Vagina (tissue), 2 donors: ENCODE measurements around the gene CRTC1. TPM values are rescaled to one million over a fixed set of nuclear protein-coding genes. Genes with fewer than 3 reads are reported as not detected.

Source experiments
- DNase-seq, 2 donors: peaks; one replicate each; pipeline ENCODE4 v3.0.0-alpha.2; 2017; ENCODE audit errors: extremely low spot score in 2 of 2
- H3K27ac ChIP-seq: fragments of 200-600 bp; sonication (generic); one replicate; pipeline ENCODE4 v1.5.1; 2019
- H3K27me3 ChIP-seq: fragments of 200-600 bp; sonication (generic); one replicate; pipeline ENCODE4 v1.5.1; 2019
- H3K36me3 ChIP-seq, 2 donors: fragments of 200-600 bp; sonication (generic); one replicate each; pipeline ENCODE4 v1.5.1; 2017 to 2019
- H3K4me1 ChIP-seq: fragments of 200-600 bp; sonication (generic); one replicate; pipeline ENCODE4 v1.5.1; 2019
- H3K4me3 ChIP-seq, 2 donors: fragments of 200-600 bp; sonication (generic); 1 replicate in 1 of 2; 2 replicates in 1 of 2; pipeline ENCODE4 v1.5.1; 2016 to 2019
- H3K9me3 ChIP-seq: fragments of 200-600 bp; sonication (generic); one replicate; pipeline ENCODE4 v1.5.1; 2019
- POLR2A ChIP-seq, 2 donors: fragments of 450-650 bp; IDR thresholded peaks; one replicate each; pipeline ENCODE4 v1.6.1; 2017; ENCODE audit warnings: antibody characterized with exemption in 2 of 2, mild to moderate bottlenecking in 2 of 2, moderate library complexity in 2 of 2
- POLR2AphosphoS5 ChIP-seq, 2 donors: sonication (generic); formaldehyde crosslinking; IDR thresholded peaks; one replicate each; pipeline ENCODE4 v1.9.0; 2017; ENCODE audit warnings: antibody characterized with exemption in 2 of 2, mild to moderate bottlenecking in 2 of 2, low read depth in 1 of 2; ENCODE audit not compliant: insufficient read depth in 1 of 2
- intact Hi-C: fragments of 100-400 bp; cut with DNase I; formaldehyde crosslinking; loops from one replicate; pipeline ENCODE4 v1.15.1; 2023
- total RNA-seq: library from RNA; depleted of rRNA; stranded (reverse); fragments of >200 nt; gene quantifications from one replicate; pipeline ENCODE4 v1.2.3, GENCODE V29; 2016
- TF ChIP-seq, protein P1 (sequence below), 3 experiments: fragments of 450-650 bp in 2 of 3; fragments of 200-600 bp in 1 of 3; sonication (generic) in 1 of 3; IDR thresholded peaks; one replicate each; pipeline ENCODE4 v1.5.1; 2017 to 2019; ENCODE audit warnings: antibody characterized with exemption in 3 of 3, mild to moderate bottlenecking in 2 of 3, moderate library complexity in 2 of 3

The CRTC1 gene
- total RNA-seq, 1 donor from 2014 or later: 7.4 TPM

DNA sequence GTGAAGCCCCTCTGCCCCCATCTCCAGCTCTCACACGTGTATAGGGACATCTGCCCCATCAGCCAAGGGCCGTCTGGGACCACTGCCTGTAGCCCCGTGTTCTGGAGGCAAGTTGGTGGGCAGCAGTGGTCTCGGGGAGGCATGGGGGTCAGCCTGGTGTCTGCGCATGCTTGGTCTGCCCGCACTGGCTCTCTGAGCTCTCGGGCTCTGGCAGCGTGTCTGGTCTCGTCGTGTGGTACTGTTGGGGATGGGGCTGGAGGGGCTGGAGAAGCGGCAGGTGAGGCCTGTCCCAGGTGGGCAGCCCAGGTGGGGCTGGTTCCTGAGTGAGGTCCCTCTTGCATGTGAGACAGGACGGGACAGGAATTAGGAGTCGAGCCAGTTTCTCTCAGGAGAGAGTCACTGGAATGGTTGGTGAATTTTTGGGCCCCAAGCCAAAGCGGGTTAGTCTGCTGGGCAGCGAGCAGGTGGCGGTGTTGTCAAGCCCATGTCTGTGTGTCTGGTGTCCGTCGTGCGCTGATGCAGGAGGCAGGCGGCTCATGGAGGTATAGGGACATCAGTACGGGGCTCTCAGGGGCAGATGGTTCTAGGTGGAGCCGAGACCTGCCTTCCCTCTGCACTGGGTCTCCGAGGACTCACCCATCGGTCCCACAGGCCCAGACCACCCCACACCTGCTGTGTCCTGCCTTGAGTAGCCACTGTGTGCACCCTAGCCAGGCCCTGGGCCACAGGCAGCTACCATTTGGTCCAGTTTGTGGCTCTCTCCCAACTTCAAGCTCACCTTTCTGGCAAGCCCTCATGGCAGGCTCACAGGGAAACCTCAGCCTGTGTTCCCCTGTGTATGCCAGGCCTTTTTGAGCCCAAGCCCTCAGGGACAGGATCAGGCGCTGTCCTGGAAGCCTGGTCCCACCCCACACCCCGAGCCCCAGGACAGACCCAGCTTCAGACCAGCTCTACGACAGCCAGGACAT, 89.4 kb downstream of the CRTC1 start:
- intact Hi-C loops: no loop called here
- Histone ChIP-seq H3K4me1 (no peaks in the 10 kb centered on the region), H3K9me3 (no peaks in the 10 kb centered on the region), H3K36me3 (no peaks in the 10 kb centered on the region), H3K4me3 (no peak overlapping the region), H3K27ac (no peak overlapping the region), H3K27me3 (no peaks in the 10 kb centered on the region)
- TF ChIP-seq POLR2A (IDR thresholded peaks at IDR 0.05) (no peak), POLR2AphosphoS5 (IDR thresholded peaks at IDR 0.05; ENCODE audit: insufficient read depth in 1 of 2, low read depth in 1 of 2) (no peak)
- TF ChIP-seq, protein P1, sequence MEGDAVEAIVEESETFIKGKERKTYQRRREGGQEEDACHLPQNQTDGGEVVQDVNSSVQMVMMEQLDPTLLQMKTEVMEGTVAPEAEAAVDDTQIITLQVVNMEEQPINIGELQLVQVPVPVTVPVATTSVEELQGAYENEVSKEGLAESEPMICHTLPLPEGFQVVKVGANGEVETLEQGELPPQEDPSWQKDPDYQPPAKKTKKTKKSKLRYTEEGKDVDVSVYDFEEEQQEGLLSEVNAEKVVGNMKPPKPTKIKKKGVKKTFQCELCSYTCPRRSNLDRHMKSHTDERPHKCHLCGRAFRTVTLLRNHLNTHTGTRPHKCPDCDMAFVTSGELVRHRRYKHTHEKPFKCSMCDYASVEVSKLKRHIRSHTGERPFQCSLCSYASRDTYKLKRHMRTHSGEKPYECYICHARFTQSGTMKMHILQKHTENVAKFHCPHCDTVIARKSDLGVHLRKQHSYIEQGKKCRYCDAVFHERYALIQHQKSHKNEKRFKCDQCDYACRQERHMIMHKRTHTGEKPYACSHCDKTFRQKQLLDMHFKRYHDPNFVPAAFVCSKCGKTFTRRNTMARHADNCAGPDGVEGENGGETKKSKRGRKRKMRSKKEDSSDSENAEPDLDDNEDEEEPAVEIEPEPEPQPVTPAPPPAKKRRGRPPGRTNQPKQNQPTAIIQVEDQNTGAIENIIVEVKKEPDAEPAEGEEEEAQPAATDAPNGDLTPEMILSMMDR (IDR thresholded peaks at IDR 0.05): no peak
- DNase-seq: no peak

DNA sequence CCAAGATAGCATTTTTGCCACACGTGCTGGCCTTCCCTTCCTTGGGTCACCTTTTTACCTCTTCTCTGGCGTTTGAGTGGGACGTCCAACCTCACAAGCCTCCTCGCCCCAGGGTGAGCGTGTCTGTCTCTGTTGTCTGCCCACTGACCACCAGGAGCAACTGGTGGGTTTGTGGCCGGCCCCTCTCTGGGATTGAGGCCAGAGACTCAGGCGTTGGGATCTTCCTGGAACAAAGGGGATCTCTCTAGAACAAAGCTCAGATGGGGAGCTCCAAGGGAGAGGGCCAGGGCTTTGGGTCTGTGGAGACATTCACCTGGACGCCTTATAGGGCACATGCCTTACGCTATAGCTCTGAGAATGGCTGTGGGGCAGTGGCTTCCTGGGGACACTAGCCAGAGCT, 90.2 kb downstream of the CRTC1 start:
- Histone ChIP-seq H3K4me1 (no peaks in the 10 kb centered on the region), H3K27ac (no peak overlapping the region), H3K27me3 (no peaks in the 10 kb centered on the region), H3K9me3 (no peaks in the 10 kb centered on the region), H3K4me3 (no peak overlapping the region), H3K36me3 (no peaks in the 10 kb centered on the region)
- TF ChIP-seq, protein P1 (IDR thresholded peaks at IDR 0.05): no peak
- TF ChIP-seq POLR2AphosphoS5 (IDR thresholded peaks at IDR 0.05; ENCODE audit: insufficient read depth in 1 of 2, low read depth in 1 of 2): no peak
- TF ChIP-seq POLR2A (IDR thresholded peaks at IDR 0.05): no peak
- no peak for DNase-seq
- intact Hi-C loops: no loop called here

- no peak overlapping the region for H3K4me3 ChIP-seq
- H3K27ac ChIP-seq: no peak overlapping the region
- TF ChIP-seq, protein P1 (IDR thresholded peaks at IDR 0.05): no peak
- no peak for TF ChIP-seq POLR2A (IDR thresholded peaks at IDR 0.05)
- no peak for TF ChIP-seq POLR2AphosphoS5 (IDR thresholded peaks at IDR 0.05; ENCODE audit: insufficient read depth in 1 of 2, low read depth in 1 of 2)
- intact Hi-C loops: no loop called here
- no peak for DNase-seq
- no peaks in the 10 kb centered on the region for H3K27me3 ChIP-seq
- no peaks in the 10 kb centered on the region for H3K4me1 ChIP-seq
- no peaks in the 10 kb centered on the region for H3K36me3 ChIP-seq
- no peaks in the 10 kb centered on the region for H3K9me3 ChIP-seq
Observed at GRCh38 chr19:18774107-18774506, 90.6 kb downstream of the CRTC1 start.

GRCh38 chr19:18774782-18775444, 91.4 kb downstream of the CRTC1 start:
- DNase-seq: no peak
- Histone ChIP-seq H3K9me3 (no peaks in the 10 kb centered on the region), H3K36me3 (no peaks in the 10 kb centered on the region), H3K4me3 (no peak overlapping the region), H3K4me1 (no peaks in the 10 kb centered on the region), H3K27ac (no peak overlapping the region), H3K27me3 (no peaks in the 10 kb centered on the region)
- TF ChIP-seq, protein P1 (IDR thresholded peaks at IDR 0.05): no peak
- TF ChIP-seq POLR2AphosphoS5 (IDR thresholded peaks at IDR 0.05; ENCODE audit: insufficient read depth in 1 of 2, low read depth in 1 of 2) (no peak), POLR2A (IDR thresholded peaks at IDR 0.05) (no peak)
- intact Hi-C loops: no loop called here
